ENCODE measurements around the gene NATD1. TPM values are rescaled to one million over a fixed set of nuclear protein-coding genes. Genes with fewer than 3 reads are reported as not detected.

Gene NATD1
- total RNA-seq, 1 experiment from 2014 or later: 7.3 TPM

DNA sequence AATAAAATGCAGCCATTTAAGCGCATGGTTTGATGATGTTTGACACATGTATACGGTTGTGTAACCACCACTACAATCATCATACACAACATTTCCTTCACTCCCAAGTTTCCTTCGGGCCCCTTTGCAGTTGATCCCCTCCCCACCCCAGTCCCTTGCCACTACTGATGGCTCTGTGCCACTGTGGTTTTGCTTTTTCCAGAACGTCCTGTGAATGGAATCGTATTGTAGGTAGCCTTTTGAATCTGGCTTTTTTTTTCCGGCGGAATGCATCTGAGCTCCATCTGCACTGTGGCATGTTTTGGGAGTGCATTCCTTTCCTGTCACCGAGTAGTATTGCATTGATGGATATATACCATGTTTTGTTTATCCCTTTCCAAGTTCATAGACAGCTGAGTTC lies 16.2 kb upstream of the NATD1 start:
- Histone ChIP-seq H3K4me1 (ENCODE audit: insufficient read depth, low read length) (no peaks in the 10 kb centered on the region), H2BK15ac (ENCODE audit: low read depth, low read length) (no peak overlapping the region), H2BK5ac (ENCODE audit: insufficient read length, low read length) (no peak overlapping the region), H3K79me1 (ENCODE audit: insufficient read depth, low read depth, low read length, poor library complexity, severe bottlenecking) (no peaks in the 10 kb centered on the region), H3K27ac (ENCODE audit: insufficient read length, low read depth, low read length) (no peak overlapping the region), H3K23ac (ENCODE audit: insufficient read length, low read depth, low read length) (no peak overlapping the region), H3K27me3 (ENCODE audit: insufficient read depth, low read length) (no peaks in the 10 kb centered on the region), H2AFZ (ENCODE audit: low read length) (no peak overlapping the region), H3K18ac (ENCODE audit: insufficient read length, low read depth, low read length) (no peak overlapping the region), H3K14ac (ENCODE audit: insufficient read depth, low read length) (no peak overlapping the region), H4K91ac (ENCODE audit: insufficient read length, low read depth, low read length) (no peak overlapping the region), H3K4me2 (ENCODE audit: insufficient read depth, insufficient read length, low read length) (no peak overlapping the region), H3K79me2 (ENCODE audit: insufficient read depth, low read length) (no peaks in the 10 kb centered on the region), H3K4ac (ENCODE audit: low read depth, low read length) (no peak overlapping the region), H3T11ph (ENCODE audit: low read length) (no peak overlapping the region), H2BK12ac (ENCODE audit: insufficient read length, low read depth, low read length) (no peak overlapping the region), H3K23me2 (ENCODE audit: insufficient read length, low read depth, low read length, poor library complexity, severe bottlenecking) (no peaks in the 10 kb centered on the region), H4K5ac (ENCODE audit: insufficient read length, low read depth, low read length) (no peak overlapping the region), H2BK120ac (ENCODE audit: low read depth, low read length, poor library complexity, severe bottlenecking) (no peak overlapping the region), H2AK5ac (ENCODE audit: insufficient read length, low read length) (no peak overlapping the region), H3K9ac (ENCODE audit: extremely low read depth, insufficient read length, low read length) (no peak overlapping the region), H3K9me3 (ENCODE audit: control insufficient read depth, low read depth, low read length) (no peaks in the 10 kb centered on the region), H3K56ac (ENCODE audit: insufficient read length, low read depth, low read length) (no peak overlapping the region), H2BK20ac (ENCODE audit: low read depth, low read length, poor library complexity, severe bottlenecking) (no peak overlapping the region), H4K20me1 (ENCODE audit: control insufficient read depth, insufficient read depth, insufficient read length) (no peaks in the 10 kb centered on the region), H4K8ac (replicated peaks; ENCODE audit: insufficient read length, low read depth, low read length) (no peak overlapping the region)
- no peaks in the 10 kb centered on the region for H3K9me3 Mint-ChIP-seq
- no peak overlapping the region for H3K4me3 Mint-ChIP-seq
- peaks cover 0 to 2% of the 10 kb centered on the region in 2 experiments; a peak in 1 of 4 replicates for H3K4me1 Mint-ChIP-seq
- TF ChIP-seq, protein P1, sequence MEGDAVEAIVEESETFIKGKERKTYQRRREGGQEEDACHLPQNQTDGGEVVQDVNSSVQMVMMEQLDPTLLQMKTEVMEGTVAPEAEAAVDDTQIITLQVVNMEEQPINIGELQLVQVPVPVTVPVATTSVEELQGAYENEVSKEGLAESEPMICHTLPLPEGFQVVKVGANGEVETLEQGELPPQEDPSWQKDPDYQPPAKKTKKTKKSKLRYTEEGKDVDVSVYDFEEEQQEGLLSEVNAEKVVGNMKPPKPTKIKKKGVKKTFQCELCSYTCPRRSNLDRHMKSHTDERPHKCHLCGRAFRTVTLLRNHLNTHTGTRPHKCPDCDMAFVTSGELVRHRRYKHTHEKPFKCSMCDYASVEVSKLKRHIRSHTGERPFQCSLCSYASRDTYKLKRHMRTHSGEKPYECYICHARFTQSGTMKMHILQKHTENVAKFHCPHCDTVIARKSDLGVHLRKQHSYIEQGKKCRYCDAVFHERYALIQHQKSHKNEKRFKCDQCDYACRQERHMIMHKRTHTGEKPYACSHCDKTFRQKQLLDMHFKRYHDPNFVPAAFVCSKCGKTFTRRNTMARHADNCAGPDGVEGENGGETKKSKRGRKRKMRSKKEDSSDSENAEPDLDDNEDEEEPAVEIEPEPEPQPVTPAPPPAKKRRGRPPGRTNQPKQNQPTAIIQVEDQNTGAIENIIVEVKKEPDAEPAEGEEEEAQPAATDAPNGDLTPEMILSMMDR (conservative IDR thresholded peaks at IDR 0.05): no peak
- no peak overlapping the region for H3K27ac Mint-ChIP-seq
- peaks cover 7% of the 10 kb centered on the region for H3K27me3 Mint-ChIP-seq (ENCODE audit: low read depth)
- no peak for DNase-seq
- WGBS (ENCODE audit: extremely low coverage, insufficient read length, low lambda C conversion rate): no CpG with 5 or more reads among the region's 8 CpGs
- no peaks in the 10 kb centered on the region for H3K36me3 Mint-ChIP-seq (ENCODE audit: insufficient read depth in 1 of 3, low read depth in 3 of 3)
